ENCODE data around the gene ST8SIA2.

- TF ChIP-seq, protein P1, sequence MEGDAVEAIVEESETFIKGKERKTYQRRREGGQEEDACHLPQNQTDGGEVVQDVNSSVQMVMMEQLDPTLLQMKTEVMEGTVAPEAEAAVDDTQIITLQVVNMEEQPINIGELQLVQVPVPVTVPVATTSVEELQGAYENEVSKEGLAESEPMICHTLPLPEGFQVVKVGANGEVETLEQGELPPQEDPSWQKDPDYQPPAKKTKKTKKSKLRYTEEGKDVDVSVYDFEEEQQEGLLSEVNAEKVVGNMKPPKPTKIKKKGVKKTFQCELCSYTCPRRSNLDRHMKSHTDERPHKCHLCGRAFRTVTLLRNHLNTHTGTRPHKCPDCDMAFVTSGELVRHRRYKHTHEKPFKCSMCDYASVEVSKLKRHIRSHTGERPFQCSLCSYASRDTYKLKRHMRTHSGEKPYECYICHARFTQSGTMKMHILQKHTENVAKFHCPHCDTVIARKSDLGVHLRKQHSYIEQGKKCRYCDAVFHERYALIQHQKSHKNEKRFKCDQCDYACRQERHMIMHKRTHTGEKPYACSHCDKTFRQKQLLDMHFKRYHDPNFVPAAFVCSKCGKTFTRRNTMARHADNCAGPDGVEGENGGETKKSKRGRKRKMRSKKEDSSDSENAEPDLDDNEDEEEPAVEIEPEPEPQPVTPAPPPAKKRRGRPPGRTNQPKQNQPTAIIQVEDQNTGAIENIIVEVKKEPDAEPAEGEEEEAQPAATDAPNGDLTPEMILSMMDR (IDR thresholded peaks at IDR 0.05; ENCODE audit: poor library complexity, severe bottlenecking): no peak
- TF ChIP-seq EP300 (conservative IDR thresholded peaks at IDR 0.05; ENCODE audit: poor library complexity, severe bottlenecking): no peak
- no peak for TF ChIP-seq EZH2 (IDR thresholded peaks at IDR 0.05; ENCODE audit: borderline replicate concordance, insufficient read depth, low read length, poor library complexity, severe bottlenecking)
- TF ChIP-seq POLR2AphosphoS5 (IDR thresholded peaks at IDR 0.05): no peak
- TF ChIP-seq, protein P2, sequence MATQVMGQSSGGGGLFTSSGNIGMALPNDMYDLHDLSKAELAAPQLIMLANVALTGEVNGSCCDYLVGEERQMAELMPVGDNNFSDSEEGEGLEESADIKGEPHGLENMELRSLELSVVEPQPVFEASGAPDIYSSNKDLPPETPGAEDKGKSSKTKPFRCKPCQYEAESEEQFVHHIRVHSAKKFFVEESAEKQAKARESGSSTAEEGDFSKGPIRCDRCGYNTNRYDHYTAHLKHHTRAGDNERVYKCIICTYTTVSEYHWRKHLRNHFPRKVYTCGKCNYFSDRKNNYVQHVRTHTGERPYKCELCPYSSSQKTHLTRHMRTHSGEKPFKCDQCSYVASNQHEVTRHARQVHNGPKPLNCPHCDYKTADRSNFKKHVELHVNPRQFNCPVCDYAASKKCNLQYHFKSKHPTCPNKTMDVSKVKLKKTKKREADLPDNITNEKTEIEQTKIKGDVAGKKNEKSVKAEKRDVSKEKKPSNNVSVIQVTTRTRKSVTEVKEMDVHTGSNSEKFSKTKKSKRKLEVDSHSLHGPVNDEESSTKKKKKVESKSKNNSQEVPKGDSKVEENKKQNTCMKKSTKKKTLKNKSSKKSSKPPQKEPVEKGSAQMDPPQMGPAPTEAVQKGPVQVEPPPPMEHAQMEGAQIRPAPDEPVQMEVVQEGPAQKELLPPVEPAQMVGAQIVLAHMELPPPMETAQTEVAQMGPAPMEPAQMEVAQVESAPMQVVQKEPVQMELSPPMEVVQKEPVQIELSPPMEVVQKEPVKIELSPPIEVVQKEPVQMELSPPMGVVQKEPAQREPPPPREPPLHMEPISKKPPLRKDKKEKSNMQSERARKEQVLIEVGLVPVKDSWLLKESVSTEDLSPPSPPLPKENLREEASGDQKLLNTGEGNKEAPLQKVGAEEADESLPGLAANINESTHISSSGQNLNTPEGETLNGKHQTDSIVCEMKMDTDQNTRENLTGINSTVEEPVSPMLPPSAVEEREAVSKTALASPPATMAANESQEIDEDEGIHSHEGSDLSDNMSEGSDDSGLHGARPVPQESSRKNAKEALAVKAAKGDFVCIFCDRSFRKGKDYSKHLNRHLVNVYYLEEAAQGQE (IDR thresholded peaks at IDR 0.05; ENCODE audit: borderline replicate concordance): no peak
Observed at GRCh38 chr15:92495446-92495845, 101.8 kb downstream of the ST8SIA2 start.

Data from neural cell (in vitro differentiated cells).